Tibial artery (tissue), 4 donors: ENCODE measurements around the gene CCDC167.

Experiments
- DNase-seq, 2 donors: peaks; one replicate each; pipeline ENCODE4 v3.0.0-alpha.2; 2019
- H3K27ac ChIP-seq, 2 donors: fragments of 200-600 bp; sonication (generic) in 1 of 2; 1 replicate in 1 of 2; 2 replicates in 1 of 2; pipeline ENCODE4 v1.5.1; 2018 to 2019; ENCODE audit warnings: mild to moderate bottlenecking in 1 of 2
- H3K27me3 ChIP-seq, 2 donors: fragments of 200-600 bp; sonication (generic) in 1 of 2; one replicate each; pipeline versions ENCODE4 v1.5.1 to v1.6.0; 2016 to 2019
- H3K36me3 ChIP-seq, 3 donors: fragments of 200-600 bp; sonication (generic) in 2 of 3; one replicate each; pipeline ENCODE4 v1.5.1; 2016 to 2019; ENCODE audit warnings: mild to moderate bottlenecking in 2 of 3
- H3K4me1 ChIP-seq, 4 donors: fragments of 200-600 bp; sonication (generic) in 2 of 4; 1 replicate in 3 of 4; 2 replicates in 1 of 4; pipeline ENCODE4 v1.5.1; 2016 to 2019
- H3K4me3 ChIP-seq, 2 donors: fragments of 200-600 bp; sonication (generic) in 1 of 2; 1 replicate in 1 of 2; 2 replicates in 1 of 2; pipeline ENCODE4 v1.5.1; 2018 to 2019; ENCODE audit warnings: mild to moderate bottlenecking in 2 of 2
- H3K9me3 ChIP-seq, 3 donors: fragments of 200-600 bp; sonication (generic) in 1 of 3; one replicate each; pipeline ENCODE4 v1.5.1; 2016 to 2019
- intact Hi-C: fragments of 100-400 bp; cut with DNase I; formaldehyde crosslinking; loops from one replicate; pipeline ENCODE4 v1.15.0; 2023; ENCODE audit warnings: low total_unique reads
- TF ChIP-seq, protein P1 (sequence below), 2 experiments: fragments of 200-600 bp in 1 of 2; fragments of 450-650 bp in 1 of 2; IDR thresholded peaks; one replicate each; pipeline ENCODE4 v1.5.1; 2017 to 2019; ENCODE audit warnings: antibody characterized with exemption in 2 of 2, mild to moderate bottlenecking in 1 of 2, moderate library complexity in 1 of 2

CCDC167 gene

DNA sequence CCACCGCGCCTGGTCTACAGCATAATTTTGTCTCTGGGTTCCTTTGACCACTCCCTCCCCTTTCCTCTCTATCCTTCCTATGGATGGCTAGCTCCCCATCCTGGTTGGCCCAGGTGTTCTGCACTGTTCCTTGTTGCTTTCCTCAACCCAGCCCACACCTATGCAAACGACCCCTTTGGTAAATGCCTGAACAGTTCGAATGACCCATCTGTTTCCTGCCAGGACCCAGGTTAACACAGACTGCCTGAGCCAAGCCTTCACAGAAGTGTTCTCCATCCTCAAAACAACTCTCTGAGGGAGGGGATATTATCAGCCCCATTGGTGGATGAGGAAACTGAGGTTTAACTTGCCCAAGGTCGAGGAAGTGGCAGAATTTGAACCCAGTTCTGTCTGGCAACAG lies 44.8 kb upstream of the CCDC167 start:
- H3K27ac ChIP-seq = no peak overlapping the region
- intact Hi-C loops = no loop called here
- peaks cover 0 to 9% of the 10 kb centered on the region in 2 donors for H3K27me3 ChIP-seq
- no peak overlapping the region for H3K4me3 ChIP-seq
- H3K4me1 ChIP-seq = peaks cover 0 to 6% (median 0%) of the 10 kb centered on the region in 4 donors
- TF ChIP-seq, protein P1, sequence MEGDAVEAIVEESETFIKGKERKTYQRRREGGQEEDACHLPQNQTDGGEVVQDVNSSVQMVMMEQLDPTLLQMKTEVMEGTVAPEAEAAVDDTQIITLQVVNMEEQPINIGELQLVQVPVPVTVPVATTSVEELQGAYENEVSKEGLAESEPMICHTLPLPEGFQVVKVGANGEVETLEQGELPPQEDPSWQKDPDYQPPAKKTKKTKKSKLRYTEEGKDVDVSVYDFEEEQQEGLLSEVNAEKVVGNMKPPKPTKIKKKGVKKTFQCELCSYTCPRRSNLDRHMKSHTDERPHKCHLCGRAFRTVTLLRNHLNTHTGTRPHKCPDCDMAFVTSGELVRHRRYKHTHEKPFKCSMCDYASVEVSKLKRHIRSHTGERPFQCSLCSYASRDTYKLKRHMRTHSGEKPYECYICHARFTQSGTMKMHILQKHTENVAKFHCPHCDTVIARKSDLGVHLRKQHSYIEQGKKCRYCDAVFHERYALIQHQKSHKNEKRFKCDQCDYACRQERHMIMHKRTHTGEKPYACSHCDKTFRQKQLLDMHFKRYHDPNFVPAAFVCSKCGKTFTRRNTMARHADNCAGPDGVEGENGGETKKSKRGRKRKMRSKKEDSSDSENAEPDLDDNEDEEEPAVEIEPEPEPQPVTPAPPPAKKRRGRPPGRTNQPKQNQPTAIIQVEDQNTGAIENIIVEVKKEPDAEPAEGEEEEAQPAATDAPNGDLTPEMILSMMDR (IDR thresholded peaks at IDR 0.05) = no peak
- H3K36me3 ChIP-seq = no peaks in the 10 kb centered on the region
- H3K9me3 ChIP-seq = no peaks in the 10 kb centered on the region
- DNase-seq = no peak

DNA sequence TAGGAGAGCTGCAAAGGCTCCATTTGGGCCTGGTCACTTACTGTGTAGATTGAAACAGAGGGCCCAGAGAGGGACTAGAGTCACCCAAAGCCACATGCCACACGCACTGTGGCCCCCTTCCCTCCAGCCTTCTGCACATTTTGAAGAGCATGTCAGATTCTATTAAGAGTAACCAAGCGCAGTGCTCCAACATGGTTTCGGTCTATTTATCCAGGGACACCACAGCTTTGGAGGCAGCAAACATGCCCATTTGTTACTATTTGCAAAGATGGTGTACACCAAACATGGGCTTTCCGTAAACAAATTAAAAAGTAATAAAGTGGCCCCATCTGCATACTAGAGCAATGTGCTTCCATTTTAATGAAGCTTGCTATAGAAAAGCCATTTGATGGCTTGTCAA lies 43.7 kb upstream of the CCDC167 start:
- Histone ChIP-seq H3K4me3 (no peak overlapping the region), H3K36me3 (no peaks in the 10 kb centered on the region), H3K9me3 (no peaks in the 10 kb centered on the region), H3K4me1 (peaks cover 0 to 6% (median 0%) of the 10 kb centered on the region in 4 donors), H3K27ac (no peak overlapping the region), H3K27me3 (no peaks in the 10 kb centered on the region)
- TF ChIP-seq, protein P1 (IDR thresholded peaks at IDR 0.05) = no peak
- DNase-seq = no peak
- intact Hi-C loops = no loop called here

DNA sequence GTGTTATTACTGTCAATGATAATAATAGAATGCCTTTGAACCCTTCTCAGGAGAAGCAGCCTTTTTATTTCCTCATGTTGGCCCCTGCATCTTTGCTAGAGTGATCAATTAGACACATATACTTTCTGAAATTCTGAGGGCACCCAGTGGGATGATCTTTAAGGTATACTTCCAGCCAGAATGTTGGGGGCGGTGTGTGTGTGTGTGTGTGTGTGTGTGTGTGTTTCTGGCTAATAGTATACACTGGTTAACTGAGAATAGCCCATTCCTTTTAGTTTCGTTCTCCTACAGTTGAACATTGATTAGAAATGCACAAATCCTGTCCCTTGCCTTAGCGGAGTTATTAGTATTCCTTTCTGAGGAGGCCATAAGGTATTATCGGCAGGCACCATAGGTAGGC lies 41.7 kb upstream of the CCDC167 start:
- H3K4me3 ChIP-seq = no peak overlapping the region
- intact Hi-C loops = no loop called here
- TF ChIP-seq, protein P1 (IDR thresholded peaks at IDR 0.05) = no peak
- H3K27ac ChIP-seq = no peak overlapping the region
- DNase-seq = no peak
- no peaks in the 10 kb centered on the region for H3K36me3 ChIP-seq
- H3K4me1 ChIP-seq = peaks cover 0 to 4% (median 2%) of the 10 kb centered on the region in 4 donors
- peaks cover 0 to 17% of the 10 kb centered on the region in 2 donors for H3K27me3 ChIP-seq
- no peaks in the 10 kb centered on the region for H3K9me3 ChIP-seq

DNA sequence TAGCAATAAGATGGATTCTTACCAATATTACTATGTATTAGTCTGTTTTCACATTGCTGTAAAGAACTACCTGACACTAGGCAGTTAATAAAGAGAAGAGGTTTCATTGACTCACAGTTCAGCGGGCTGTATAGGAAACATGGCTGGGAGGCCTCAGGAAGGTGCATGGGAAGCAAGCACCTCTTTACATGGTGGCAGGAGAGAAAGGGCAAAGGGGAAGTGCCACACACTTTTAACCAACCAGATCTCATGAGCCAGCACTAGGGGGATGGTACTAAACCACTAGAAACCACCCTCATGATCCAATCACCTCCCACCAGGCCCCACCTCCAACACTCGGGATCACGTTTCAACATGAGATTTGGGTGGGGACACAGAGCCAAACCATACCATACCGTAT lies 40.7 kb upstream of the CCDC167 start:
- H3K4me1 ChIP-seq = peaks cover 0 to 14% (median 10%) of the 10 kb centered on the region in 4 donors

DNA sequence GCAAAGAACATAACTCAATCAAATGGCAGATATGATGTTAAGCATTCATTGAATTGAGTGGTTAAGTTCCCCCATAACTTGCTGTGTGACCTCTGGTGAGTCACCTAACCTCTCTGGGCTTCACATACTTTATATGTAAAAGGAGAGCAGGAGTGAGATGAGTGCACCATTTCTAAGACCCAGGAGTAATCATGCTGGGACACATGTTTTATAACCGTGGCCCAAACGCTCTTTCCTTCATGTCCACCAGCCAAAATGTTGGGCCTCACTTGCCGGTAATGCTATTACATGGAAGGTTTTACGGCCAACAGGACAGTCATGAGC lies 40.3 kb upstream of the CCDC167 start:
- no peak overlapping the region for H3K4me3 ChIP-seq
- H3K9me3 ChIP-seq = no peaks in the 10 kb centered on the region
- intact Hi-C loops = no loop called here
- H3K27me3 ChIP-seq = peaks cover 0 to 30% of the 10 kb centered on the region in 2 donors
- TF ChIP-seq, protein P1 (IDR thresholded peaks at IDR 0.05) = no peak
- no peak overlapping the region for H3K27ac ChIP-seq
- H3K4me1 ChIP-seq = peaks cover 0 to 15% (median 12%) of the 10 kb centered on the region in 4 donors
- no peaks in the 10 kb centered on the region for H3K36me3 ChIP-seq
- DNase-seq = no peak

More for the DNA sequence above, 40.7 kb upstream of the CCDC167 start:
- H3K36me3 ChIP-seq = no peaks in the 10 kb centered on the region
- peaks cover 0 to 26% of the 10 kb centered on the region in 2 donors for H3K27me3 ChIP-seq
- TF ChIP-seq, protein P1 (IDR thresholded peaks at IDR 0.05) = no peak
- H3K9me3 ChIP-seq = no peaks in the 10 kb centered on the region
- H3K27ac ChIP-seq = no peak overlapping the region
- H3K4me3 ChIP-seq = no peak overlapping the region
- DNase-seq = no peak
- intact Hi-C loops = no loop called here
